A673 (cell line): Measurements from ENCODE around the gene BPIFB2. TPM values are rescaled to one million over a fixed set of nuclear protein-coding genes. Genes with fewer than 3 reads are reported as not detected.

ENCODE experiments used
- BruUV-seq: library from RNA; stranded (reverse); fragments of 400-500 nt; replicated peaks from 2 replicates; lab custom pipeline; 2021; lab: Mats Ljungman, UMichigan
- CTCF ChIA-PET: fragments of 300-600 bp; sonication (Branson Sonifier 250); formaldehyde crosslinking; loops from one replicate; lab custom pipeline; 2022; ENCODE audit warnings: antibody characterized with exemption; lab: Charles Lee
- POLR2A ChIA-PET: fragments of 300-600 bp; sonication (Branson Sonifier 250); formaldehyde crosslinking; loops from one replicate; lab custom pipeline; 2022; ENCODE audit warnings: antibody characterized with exemption; ENCODE audit not compliant: low non-redundant PET; lab: Charles Lee
- DNase-seq: peaks from one replicate; pipeline ENCODE4 v3.0.0-alpha.2; 2015; ENCODE audit warnings: low spot score
- H3K27ac ChIP-seq: fragments of 200-600 bp; sonication (generic); 2 replicates; pipeline ENCODE4 v1.5.1; 2016; ENCODE audit warnings: mixed run types, low read depth, mild to moderate bottlenecking, mixed read lengths, antibody characterized with exemption, low read length; ENCODE audit not compliant: poor library complexity, severe bottlenecking
- H3K27me3 ChIP-seq: fragments of 200-600 bp; sonication (generic); replicated peaks from 2 replicates; pipeline ENCODE4 v1.6.1; 2017; ENCODE audit warnings: mixed run types, low read depth, mild to moderate bottlenecking, mixed read lengths, antibody characterized with exemption, low read length; ENCODE audit not compliant: insufficient read depth, poor library complexity
- H3K36me3 ChIP-seq: fragments of 200-600 bp; sonication (generic); 2 replicates; pipeline ENCODE4 v1.6.1; 2016; ENCODE audit warnings: mixed run types, mild to moderate bottlenecking, mixed read lengths, antibody characterized with exemption, low read length; ENCODE audit not compliant: insufficient read depth, poor library complexity, severe bottlenecking
- H3K4me1 ChIP-seq: fragments of 200-600 bp; sonication (generic); 2 replicates; pipeline ENCODE4 v1.6.1; 2017; ENCODE audit warnings: mixed run types, mild to moderate bottlenecking, mixed read lengths, antibody characterized with exemption, low read length; ENCODE audit not compliant: insufficient read depth, poor library complexity, severe bottlenecking
- H3K4me3 ChIP-seq: fragments of 200-600 bp; sonication (generic); 2 replicates; pipeline ENCODE4 v1.5.1; 2016; ENCODE audit warnings: low read depth, mixed run types, mild to moderate bottlenecking, mixed read lengths, low read length; ENCODE audit not compliant: poor library complexity, severe bottlenecking
- H3K9me3 ChIP-seq: fragments of 200-600 bp; sonication (generic); 2 replicates; pipeline ENCODE4 v1.6.1; 2016; ENCODE audit warnings: mixed run types, low read depth, mild to moderate bottlenecking, mixed read lengths, antibody characterized with exemption, low read length; ENCODE audit not compliant: poor library complexity, severe bottlenecking
- CTCF ChIP-seq: fragments of 300-800, 200-600 bp; sonication (generic); conservative IDR thresholded peaks from 2 replicates; pipeline ENCODE4 v1.5.1; 2017; ENCODE audit warnings: low read depth, mild to moderate bottlenecking, antibody characterized with exemption, low read length, moderate library complexity, mixed read lengths
- EZH2 ChIP-seq: fragments of 200-600 bp; sonication (generic); IDR thresholded peaks from 2 replicates; pipeline ENCODE4 v1.6.1; 2017; ENCODE audit warnings: borderline replicate concordance, low read depth, mild to moderate bottlenecking, mixed read lengths, antibody characterized with exemption, low read length; ENCODE audit not compliant: poor library complexity, severe bottlenecking
- intact Hi-C: fragments of 100-400 bp; cut with micrococcal nuclease; formaldehyde crosslinking; loops from one replicate; pipeline ENCODE4 v1.10.0; 2022; ENCODE audit not compliant: unreplicated experiment
- total RNA-seq: library from RNA; stranded (reverse); gene quantifications from 2 replicates; pipeline ENCODE4 v1.2.3, GENCODE V29; 2021

BPIFB2 gene
- total RNA-seq, 1 experiment from 2014 or later, result not detected

DNA sequence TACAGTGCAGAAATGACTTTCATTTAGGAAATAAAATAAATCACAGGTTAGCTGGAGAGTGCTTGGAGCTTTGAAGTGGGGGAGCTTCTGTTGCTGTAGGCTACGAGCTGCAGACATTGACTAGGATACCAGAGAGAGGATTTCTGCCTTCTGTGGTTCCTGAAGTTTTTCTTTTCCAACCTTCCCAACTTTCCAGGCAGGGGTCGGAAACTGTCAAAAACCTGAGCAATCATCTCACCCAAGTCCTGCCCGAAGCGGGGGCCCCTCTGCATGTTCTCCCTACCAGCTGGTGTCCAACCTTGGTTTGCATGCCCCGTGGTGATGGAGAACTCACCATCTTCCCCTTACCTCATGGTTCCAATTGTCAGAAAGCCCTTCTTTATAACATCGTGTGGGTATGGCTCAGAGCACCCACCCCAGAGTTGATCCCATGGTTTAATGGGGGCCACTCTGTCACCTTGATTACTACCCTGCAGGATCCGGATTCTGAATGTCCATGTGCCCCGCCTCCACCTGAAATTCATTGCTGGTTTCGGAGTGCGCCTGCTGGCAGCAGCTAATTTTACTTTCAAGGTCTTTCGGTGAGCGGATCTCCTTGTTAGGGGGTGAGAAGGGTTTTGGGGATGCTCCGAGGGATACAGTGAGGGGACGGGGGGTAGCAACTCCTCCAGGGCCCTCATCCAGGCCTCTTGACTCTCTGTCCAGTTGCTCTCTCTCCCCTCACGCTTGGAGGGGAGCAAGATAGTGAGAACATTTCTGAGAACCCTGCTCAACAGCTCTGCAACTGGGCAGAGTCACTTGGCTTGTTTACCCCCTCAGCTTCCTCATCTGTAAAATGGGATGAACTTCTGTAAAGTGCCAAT is 5.1 kb downstream of the BPIFB2 start:
- Histone ChIP-seq H3K27me3 (peaks cover 60% of the 10 kb centered on the region), H3K36me3 (no peaks in the 10 kb centered on the region), H3K4me1 (no peaks in the 10 kb centered on the region), H3K4me3 (no peak overlapping the region), H3K9me3 (no peaks in the 10 kb centered on the region), H3K27ac (no peak overlapping the region)
- no peak for DNase-seq
- CTCF ChIA-PET, result no interaction called here
- POLR2A ChIA-PET, result no interaction called here
- BruUV-seq, result no TSS peak
- intact Hi-C loops, result no loop called here
- TF ChIP-seq EZH2 (no peak), CTCF (no peak)

DNA sequence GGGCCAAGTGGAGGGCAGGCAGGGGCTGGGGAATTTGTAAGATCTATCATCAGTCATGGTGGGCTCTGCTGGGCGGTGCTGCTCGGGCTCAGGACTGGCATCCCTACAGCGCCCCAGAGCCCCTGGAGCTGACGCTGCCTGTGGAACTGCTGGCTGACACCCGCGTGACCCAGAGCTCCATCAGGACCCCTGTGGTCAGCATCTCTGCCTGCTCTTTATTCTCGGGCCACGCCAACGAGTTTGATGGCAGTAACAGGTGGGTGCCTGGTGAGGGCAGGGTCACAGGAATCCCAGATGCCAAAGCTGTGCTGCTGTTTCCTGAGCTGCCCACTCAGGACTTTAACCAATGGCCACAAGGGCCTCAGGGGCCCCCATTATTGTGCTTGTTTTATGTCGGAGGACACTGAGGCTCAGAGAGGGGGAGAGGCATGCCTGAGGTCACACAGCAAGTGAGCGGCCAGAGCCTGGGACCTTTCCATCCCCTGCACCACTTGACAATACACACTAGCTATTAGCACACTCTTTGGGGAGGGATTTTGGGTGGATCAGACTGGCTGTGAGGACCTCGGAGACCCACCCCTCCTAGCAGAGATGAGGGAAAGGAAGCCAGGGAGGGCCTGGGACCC is 6.3 kb downstream of the BPIFB2 start:
- no peak for TF ChIP-seq EZH2
- TF ChIP-seq CTCF, result no peak
- ChIA-PET CTCF (no interaction called here), POLR2A (no interaction called here)
- Histone ChIP-seq H3K4me1 (no peaks in the 10 kb centered on the region), H3K9me3 (no peaks in the 10 kb centered on the region), H3K4me3 (no peak overlapping the region), H3K27me3 (peaks cover 61% of the 10 kb centered on the region), H3K36me3 (no peaks in the 10 kb centered on the region), H3K27ac (no peak overlapping the region)
- BruUV-seq, result no TSS peak
- intact Hi-C loops, result no loop called here
- no peak for DNase-seq

GRCh38 chr20:33014336-33015113 is 7.0 kb downstream of the BPIFB2 start:
- intact Hi-C loops, result no loop called here
- H3K27ac ChIP-seq, result no peak overlapping the region
- H3K36me3 ChIP-seq, result no peaks in the 10 kb centered on the region
- DNase-seq, result no peak
- H3K9me3 ChIP-seq, result no peaks in the 10 kb centered on the region
- BruUV-seq, result no TSS peak
- POLR2A ChIA-PET, result no interaction called here
- H3K27me3 ChIP-seq, result peaks cover 61% of the 10 kb centered on the region
- no peak for TF ChIP-seq EZH2
- no peak for TF ChIP-seq CTCF
- no peaks in the 10 kb centered on the region for H3K4me1 ChIP-seq
- CTCF ChIA-PET, result no interaction called here
- no peak overlapping the region for H3K4me3 ChIP-seq
